K562 (cell line): Measurements from ENCODE around the gene KAZN. TPM values are rescaled to one million over a fixed set of nuclear protein-coding genes. Genes with fewer than 3 reads are reported as not detected.

Experiments
- ATAC-seq: fragments of 200-7000 bp; cut with Tn5 transposase; 3 replicates; pipeline ENCODE4 v1.9.1; 2020; ENCODE audit warnings: moderate library complexity
- BruUV-seq: library from RNA; stranded (reverse); fragments of 400-500 nt; replicated peaks from 2 replicates; lab custom pipeline; 2021; lab: Mats Ljungman, UMichigan
- CTCF ChIA-PET: fragments of 300-600 bp; formaldehyde crosslinking; extraction: SDS; loops from one replicate; lab custom pipeline; 2021; ENCODE audit warnings: low intra/inter-chr PET ratio; lab: Yijun Ruan, JAX
- POLR2A ChIA-PET: fragments of 300-600, 350-650 bp; sonication (Branson Sonifier 250); formaldehyde crosslinking; extraction: SDS; loops from one replicate; lab custom pipeline; 2021; ENCODE audit warnings: antibody characterized with exemption, inconsistent platforms; lab: Yijun Ruan, JAX
- DNase-seq, 4 experiments: peaks; one replicate each; pipeline versions ENCODE4 v3.0.0 to v3.0.0-alpha.2; 2011 to 2018; ENCODE audit warnings: low spot score in 3 of 4, mixed read lengths in 3 of 4; ENCODE audit errors: extremely low read depth in 1 of 4
- FAIRE-seq: peaks from 2 replicates; lab custom pipeline; 2011; peaks lifted over from hg19 to GRCh38; lab: Jason Lieb, UNC
- H2AFZ ChIP-seq: 2 replicates; pipeline ENCODE4 v1.6.0; 2011; ENCODE audit warnings: low read depth, low read length, control low read depth, inconsistent platforms
- H3K27ac ChIP-seq: fragments of 200-600 bp; 3 replicates; pipeline ENCODE4 v1.8.0; 2011; ENCODE audit warnings: low read depth, mild to moderate bottlenecking, control low read depth, inconsistent platforms, low read length, moderate library complexity, mixed read lengths; ENCODE audit errors: extremely low read depth
- H3K27me3 ChIP-seq, 2 experiments: fragments of 300-600 bp in 1 of 2; 2 replicates in 1 of 2; 3 replicates in 1 of 2; pipeline versions ENCODE4 v1.6.0 to v1.8.0; 2011; ENCODE audit warnings: inconsistent platforms in 2 of 2, low read length in 2 of 2, mild to moderate bottlenecking in 1 of 2, mixed read lengths in 1 of 2, moderate library complexity in 1 of 2; ENCODE audit not compliant: control insufficient read depth in 2 of 2, insufficient read depth in 2 of 2
- H3K36me3 ChIP-seq: fragments of 300-600 bp; 3 replicates; pipeline ENCODE4 v1.8.0; 2011; ENCODE audit warnings: mild to moderate bottlenecking, low read length, inconsistent platforms; ENCODE audit not compliant: control insufficient read depth, insufficient read depth
- H3K4me1 ChIP-seq, 2 experiments: fragments of 200-600 bp in 1 of 2; replicated peaks in 1 of 2; 2 replicates in 1 of 2; 3 replicates in 1 of 2; pipeline versions ENCODE4 v1.5.1 to v1.8.0; 2011; ENCODE audit warnings: inconsistent platforms in 2 of 2, low read length in 2 of 2, mild to moderate bottlenecking in 1 of 2, mixed read lengths in 1 of 2, moderate library complexity in 1 of 2; ENCODE audit not compliant: control insufficient read depth in 2 of 2, insufficient read depth in 2 of 2
- H3K4me2 ChIP-seq: 2 replicates; pipeline ENCODE4 v1.6.1; 2011; ENCODE audit warnings: low read length, control low read depth, inconsistent platforms, mixed read lengths; ENCODE audit not compliant: insufficient read depth
- H3K4me3 ChIP-seq: fragments of 200-600 bp; sonication (generic), shearing (Covaris generic); 2 replicates; pipeline ENCODE4 v1.5.1; 2016; ENCODE audit warnings: control low read depth, inconsistent platforms
- H3K79me2 ChIP-seq: fragments of 200-600 bp; 3 replicates; pipeline ENCODE4 v1.8.0; 2011; ENCODE audit warnings: low read length, inconsistent platforms; ENCODE audit not compliant: control insufficient read depth, insufficient read depth
- H3K9ac ChIP-seq, 2 experiments: 2 replicates each; pipeline versions ENCODE4 v1.6.0 to v1.6.1; 2011; ENCODE audit warnings: low read depth in 2 of 2, low read length in 2 of 2, control low read depth in 1 of 2, inconsistent platforms in 1 of 2, mild to moderate bottlenecking in 1 of 2, mixed read lengths in 1 of 2; ENCODE audit not compliant: insufficient read depth in 1 of 2
- H3K9me1 ChIP-seq: one replicate; pipeline ENCODE4 v1.6.0; 2011; ENCODE audit warnings: inconsistent platforms, mild to moderate bottlenecking, low read length, moderate library complexity; ENCODE audit not compliant: control insufficient read depth, insufficient read depth
- H3K9me3 ChIP-seq: replicated peaks from 2 replicates; pipeline ENCODE4 v1.5.1; 2011; ENCODE audit warnings: low read depth, low read length, inconsistent platforms; ENCODE audit not compliant: control insufficient read depth, insufficient read depth
- H4K20me1 ChIP-seq: replicated peaks from 2 replicates; pipeline ENCODE4 v1.6.1; 2011; ENCODE audit warnings: low read length, inconsistent platforms, mixed read lengths; ENCODE audit not compliant: control insufficient read depth, insufficient read depth
- BCOR ChIP-seq: fragments of 450-650 bp; IDR thresholded peaks from 2 replicates; pipeline ENCODE4 v1.6.1; 2016
- ETV6 ChIP-seq, 3 experiments: fragments of 150-350 bp in 1 of 3; sonication (generic) in 1 of 3; formaldehyde crosslinking in 1 of 3; IDR thresholded peaks; 2 replicates each; pipeline versions ENCODE4 v1.6.1 to v1.8.0; 2014 to 2022; ENCODE audit warnings: borderline replicate concordance in 2 of 3, low read depth in 2 of 3, antibody characterized with exemption in 1 of 3, low read length in 1 of 3, mild to moderate bottlenecking in 1 of 3, missing genetic modification reagents in 1 of 3
- GATA2 ChIP-seq: sonication (generic); formaldehyde crosslinking; IDR thresholded peaks from 2 replicates; pipeline ENCODE4 v1.4.0; 2020; ENCODE audit warnings: mild to moderate bottlenecking, missing genetic modification reagents
- KHSRP ChIP-seq: fragments of 450-650 bp; IDR thresholded peaks from 2 replicates; pipeline ENCODE4 v1.6.1; 2017
- MTA1 ChIP-seq: fragments of 450-650 bp; IDR thresholded peaks from 2 replicates; pipeline ENCODE4 v1.6.1; 2017; ENCODE audit warnings: borderline replicate concordance
- PPARD ChIP-seq: fragments of 250-450 bp; sonication (Bioruptor Pico); IDR thresholded peaks from 2 replicates; pipeline ENCODE4 v1.8.0; 2022; ENCODE audit warnings: inconsistent platforms, mild to moderate bottlenecking, moderate library complexity
- RBM25 ChIP-seq: fragments of 200-400 bp; formaldehyde crosslinking; IDR thresholded peaks from 2 replicates; pipeline ENCODE4 v1.6.1; 2018; ENCODE audit warnings: low read length, low read depth, moderate library complexity; ENCODE audit not compliant: severe bottlenecking
- ZNF766 ChIP-seq: fragments of 200-800 bp; sonication (Bioruptor generic); conservative IDR thresholded peaks from 2 replicates; pipeline ENCODE4 v1.6.1; 2016; ENCODE audit warnings: missing genetic modification characterization, missing compliant biosample characterization
- WGBS: fragments of 100-300 bp; shearing (Covaris generic); methylation state at CpG from one replicate; pipeline ENCODE4 v1.1.6; 2016; ENCODE audit warnings: low coverage, mixed read lengths; ENCODE audit not compliant: insufficient coverage; ENCODE audit errors: missing lambda C conversion rate; 5-methylcytosine and 5-hydroxymethylcytosine counted together
- in situ Hi-C: fragments of 300-500 bp; cut with MboI; formaldehyde crosslinking; loops from 4 replicates; pipeline ENCODE4 v1.15.0; 2018; ENCODE audit warnings: inconsistent platforms, mixed read lengths
- intact Hi-C: fragments of 100-400 bp; cut with micrococcal nuclease; formaldehyde crosslinking; loops from 2 replicates; pipeline ENCODE4 v1.14.2; 2022
- polyA plus RNA-seq, 8 experiments: library from polyadenylated mRNA; depleted of rRNA in 4 of 8; stranded (reverse) in 5 of 8; unstranded in 3 of 8; fragments of >200 nt; fragmentation: Nextera tagmentation in 2 of 8; fragmentation: Illumina TruSeq in 1 of 8; extraction: Ambion mirVana in 2 of 8; extraction: Trizol in 1 of 8; gene quantifications; 2 replicates each; pipeline versions ENCODE4 v1.2.1 to v1.2.3, GENCODE V29; 2011 to 2014; ENCODE audit warnings: inconsistent platforms in 1 of 8, missing spikeins in 1 of 8
- total RNA-seq, 7 experiments: library from RNA; depleted of rRNA in 6 of 7; stranded (reverse); fragments of >200 nt in 6 of 7; fragmentation: Illumina TruSeq in 2 of 7; extraction: Trizol in 2 of 7; gene quantifications; 2 replicates each; pipeline versions ENCODE4 v1.2.1 to v1.2.3, GENCODE V29; 2011 to 2021; ENCODE audit warnings: low replicate concordance in 1 of 7
- TF ChIP-seq, protein P1 (sequence below), 3 experiments: IDR thresholded peaks in 2 of 3; conservative IDR thresholded peaks in 1 of 3; 2 replicates each; pipeline ENCODE4 v1.5.1; 2011 to 2012; ENCODE audit warnings: low read length in 3 of 3, mild to moderate bottlenecking in 3 of 3, control low read depth in 2 of 3, improper control_type of control experiment in 1 of 3, inconsistent platforms in 1 of 3, low read depth in 1 of 3, mixed read lengths in 1 of 3, moderate library complexity in 1 of 3; ENCODE audit not compliant: insufficient read depth in 2 of 3
- TF ChIP-seq, protein P2 (sequence below): fragments of 250-450 bp; sonication (Bioruptor Pico); IDR thresholded peaks from 2 replicates; pipeline ENCODE4 v1.5.0; 2022; ENCODE audit warnings: mild to moderate bottlenecking

KAZN gene
- total and polyA plus RNA-seq, 9 of the 15 experiments (the other 6 are each of a cell fraction or from before 2014, with no cell fraction given) = 2.1 to 21.6 (median 5.4) TPM

DNA sequence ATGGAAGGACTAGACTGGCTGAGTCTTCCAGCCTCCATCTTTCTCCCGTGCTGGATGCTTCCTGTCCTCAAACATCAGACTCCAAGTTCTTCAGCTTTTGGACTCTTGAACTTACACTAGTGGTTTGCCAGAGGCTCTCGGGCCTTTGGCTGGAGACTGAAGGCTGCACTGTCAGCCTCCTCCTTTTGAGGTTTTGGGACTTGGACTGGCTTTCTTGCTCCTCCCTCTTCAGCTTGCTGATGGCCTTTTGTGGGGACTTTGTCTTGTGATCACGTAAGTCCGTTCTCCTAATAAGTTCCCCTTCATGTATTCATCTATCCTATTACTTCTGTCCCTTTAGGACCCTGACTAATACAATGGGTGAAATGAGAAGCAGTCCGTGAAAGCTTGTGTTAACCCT is 196.4 kb downstream of the KAZN start (continued):
- TF ChIP-seq, protein P1, sequence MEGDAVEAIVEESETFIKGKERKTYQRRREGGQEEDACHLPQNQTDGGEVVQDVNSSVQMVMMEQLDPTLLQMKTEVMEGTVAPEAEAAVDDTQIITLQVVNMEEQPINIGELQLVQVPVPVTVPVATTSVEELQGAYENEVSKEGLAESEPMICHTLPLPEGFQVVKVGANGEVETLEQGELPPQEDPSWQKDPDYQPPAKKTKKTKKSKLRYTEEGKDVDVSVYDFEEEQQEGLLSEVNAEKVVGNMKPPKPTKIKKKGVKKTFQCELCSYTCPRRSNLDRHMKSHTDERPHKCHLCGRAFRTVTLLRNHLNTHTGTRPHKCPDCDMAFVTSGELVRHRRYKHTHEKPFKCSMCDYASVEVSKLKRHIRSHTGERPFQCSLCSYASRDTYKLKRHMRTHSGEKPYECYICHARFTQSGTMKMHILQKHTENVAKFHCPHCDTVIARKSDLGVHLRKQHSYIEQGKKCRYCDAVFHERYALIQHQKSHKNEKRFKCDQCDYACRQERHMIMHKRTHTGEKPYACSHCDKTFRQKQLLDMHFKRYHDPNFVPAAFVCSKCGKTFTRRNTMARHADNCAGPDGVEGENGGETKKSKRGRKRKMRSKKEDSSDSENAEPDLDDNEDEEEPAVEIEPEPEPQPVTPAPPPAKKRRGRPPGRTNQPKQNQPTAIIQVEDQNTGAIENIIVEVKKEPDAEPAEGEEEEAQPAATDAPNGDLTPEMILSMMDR (IDR thresholded peaks at IDR 0.05 in 2 of 3, conservative IDR thresholded peaks at IDR 0.05 in 1 of 3; ENCODE audit: insufficient read depth in 2 of 3, low read depth in 1 of 3, low read length in 3 of 3) = no peak
- TF ChIP-seq, protein P2, sequence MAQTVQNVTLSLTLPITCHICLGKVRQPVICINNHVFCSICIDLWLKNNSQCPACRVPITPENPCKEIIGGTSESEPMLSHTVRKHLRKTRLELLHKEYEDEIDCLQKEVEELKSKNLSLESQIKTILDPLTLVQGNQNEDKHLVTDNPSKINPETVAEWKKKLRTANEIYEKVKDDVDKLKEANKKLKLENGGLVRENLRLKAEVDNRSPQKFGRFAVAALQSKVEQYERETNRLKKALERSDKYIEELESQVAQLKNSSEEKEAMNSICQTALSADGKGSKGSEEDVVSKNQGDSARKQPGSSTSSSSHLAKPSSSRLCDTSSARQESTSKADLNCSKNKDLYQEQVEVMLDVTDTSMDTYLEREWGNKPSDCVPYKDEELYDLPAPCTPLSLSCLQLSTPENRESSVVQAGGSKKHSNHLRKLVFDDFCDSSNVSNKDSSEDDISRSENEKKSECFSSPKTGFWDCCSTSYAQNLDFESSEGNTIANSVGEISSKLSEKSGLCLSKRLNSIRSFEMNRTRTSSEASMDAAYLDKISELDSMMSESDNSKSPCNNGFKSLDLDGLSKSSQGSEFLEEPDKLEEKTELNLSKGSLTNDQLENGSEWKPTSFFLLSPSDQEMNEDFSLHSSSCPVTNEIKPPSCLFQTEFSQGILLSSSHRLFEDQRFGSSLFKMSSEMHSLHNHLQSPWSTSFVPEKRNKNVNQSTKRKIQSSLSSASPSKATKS (CRISPR knock-in tag) = no peak
- no peak for TF ChIP-seq PPARD (CRISPR knock-in tag)
- TF ChIP-seq MTA1 = no peak

DNA sequence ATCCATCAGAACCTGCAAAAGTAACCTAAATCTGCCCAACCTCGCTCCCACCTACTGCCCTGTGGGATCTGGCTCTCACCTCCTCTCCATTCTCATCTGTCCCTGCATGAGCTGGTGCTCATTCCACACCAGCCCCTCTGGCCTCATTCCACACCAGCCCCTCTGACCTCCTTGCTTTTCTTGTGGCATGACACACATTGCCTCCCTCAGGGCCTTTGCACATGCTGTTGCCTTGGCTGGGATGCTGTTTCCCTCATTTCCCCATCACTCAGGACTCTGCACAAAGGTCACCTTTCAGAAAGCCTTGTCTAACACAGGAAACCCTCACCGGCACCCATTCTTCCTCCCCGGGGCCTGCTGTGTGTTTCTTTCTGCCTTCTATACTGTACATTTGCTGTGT is 197.1 kb downstream of the KAZN start:
- ChIA-PET POLR2A (no interaction called here), CTCF (no interaction called here)
- peaks cover 11 to 12% of the 10 kb centered on the region in 2 experiments; a peak in 4 of 5 replicates for H3K4me1 ChIP-seq
- H3K27ac ChIP-seq = no peak overlapping the region
- 90% methylated on average over 3 of the region's 3 CpGs for WGBS
- no peak for DNase-seq
- H3K9me3 ChIP-seq = no peaks in the 10 kb centered on the region
- intact Hi-C loops (no loop called here), in situ Hi-C loops (no loop called here)
- no TSS peak for BruUV-seq
- H3K9ac ChIP-seq = no peak overlapping the region
- no peak for FAIRE-seq
- H2AFZ ChIP-seq = no peak overlapping the region
- H3K79me2 ChIP-seq = no peaks in the 10 kb centered on the region
- H3K4me3 ChIP-seq = no peak overlapping the region
- H3K36me3 ChIP-seq = no peaks in the 10 kb centered on the region
- no peak for ATAC-seq
- no peaks in the 10 kb centered on the region for H3K9me1 ChIP-seq
- no peaks in the 10 kb centered on the region for H3K27me3 ChIP-seq
- H3K4me2 ChIP-seq = no peak overlapping the region
- no peak for TF ChIP-seq ETV6 (IDR thresholded peaks at IDR 0.05; ENCODE audit: borderline replicate concordance in 1 of 2, low read depth in 2 of 2, low read length in 1 of 2)
- no peak for TF ChIP-seq ETV6 (CRISPR knock-in tag; IDR thresholded peaks at IDR 0.05; ENCODE audit: borderline replicate concordance)
- no peak for TF ChIP-seq KHSRP
- peak; percentile 54 for TF ChIP-seq RBM25
- TF ChIP-seq BCOR = peak; percentile 65
- TF ChIP-seq GATA2 (CRISPR knock-in tag) = no peak
- no peak for TF ChIP-seq ZNF766 (CRISPR knock-in tag)
- H4K20me1 ChIP-seq = no peaks in the 10 kb centered on the region
